HG02885 (cell line): ENCODE measurements around the gene UNC93B1.
"Not testable (repeated sequence)": the region's sequence is repeated elsewhere in the genome, so short reads cannot be mapped to it uniquely, and the experiment has no call there.

ENCODE experiments used
- ATAC-seq: cut with Tn5 transposase; IDR thresholded peaks from one replicate; pipeline ENCODE4 v1.9.1; 2021; ENCODE audit warnings: mild to moderate bottlenecking; ENCODE audit not compliant: unreplicated experiment, poor library complexity

UNC93B1 gene

DNA sequence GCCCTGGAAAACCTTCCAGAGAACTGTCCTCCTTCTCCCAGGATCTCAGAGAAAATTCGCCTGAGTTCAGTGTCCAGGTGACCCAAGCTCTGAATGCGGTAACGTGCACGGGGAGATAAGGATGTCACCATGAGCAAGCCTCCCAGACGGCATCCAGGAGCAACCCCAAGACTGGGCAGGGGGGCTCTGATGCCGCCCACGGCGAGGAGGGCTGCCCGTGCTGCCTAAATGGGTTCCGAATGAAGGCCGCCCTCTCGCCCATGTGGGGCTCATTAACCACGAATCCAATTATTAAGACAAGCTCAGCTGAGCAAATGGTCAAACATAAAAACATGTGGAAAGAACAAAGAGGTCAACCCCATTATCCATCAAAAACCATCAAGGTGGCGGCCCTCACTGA, 49.6 kb downstream of the UNC93B1 start:
- not testable (repeated sequence) for ATAC-seq

- ATAC-seq: not testable (repeated sequence)
These were observed 53.2 kb downstream of the UNC93B1 start for GRCh38 chr11:67950705-67951104.

GRCh38 chr11:67947785-67948184, 56.1 kb downstream of the UNC93B1 start:
- ATAC-seq: not testable (repeated sequence)

GRCh38 chr11:67946403-67946802, 57.5 kb downstream of the UNC93B1 start:
- ATAC-seq: not testable (repeated sequence)

- ATAC-seq: not testable (repeated sequence)
These were observed 60.5 kb downstream of the UNC93B1 start for GRCh38 chr11:67943406-67943805.
